MM.1S (cell line): ENCODE measurements around the gene KIAA0825.
A peak's percentile ranks its signal among the peaks of the same experiment; 100 is the strongest.
"Not testable (repeated sequence)": the region's sequence is repeated elsewhere in the genome, so short reads cannot be mapped to it uniquely, and the experiment has no call there.

Source experiments
- DNase-seq: peaks from one replicate; pipeline ENCODE4 v3.0.0-alpha.2; 2015
- H2AFZ ChIP-seq: fragments of 300-600 bp; sonication (generic); 2 replicates; pipeline ENCODE4 v1.6.0; 2016; ENCODE audit warnings: antibody characterized with exemption, low read length
- H3F3A ChIP-seq: fragments of 300-600 bp; sonication (generic); 2 replicates; pipeline ENCODE4 v1.6.1; 2016; ENCODE audit warnings: mild to moderate bottlenecking, antibody characterized with exemption, low read length, moderate library complexity, mixed read lengths; ENCODE audit not compliant: insufficient read depth
- H3K27ac ChIP-seq: fragments of 300-600 bp; sonication (generic); 2 replicates; pipeline ENCODE4 v1.5.1; 2016; ENCODE audit warnings: mild to moderate bottlenecking, low read length
- H3K27me3 ChIP-seq: fragments of 300-600 bp; sonication (generic); replicated peaks from 2 replicates; pipeline ENCODE4 v1.6.0; 2016; ENCODE audit warnings: low read length; ENCODE audit not compliant: insufficient read depth
- H3K36me3 ChIP-seq: fragments of 300-600 bp; sonication (generic); replicated peaks from 2 replicates; pipeline ENCODE4 v1.6.1; 2016; ENCODE audit warnings: mild to moderate bottlenecking, low read length, mixed read lengths; ENCODE audit not compliant: insufficient read depth
- H3K4me1 ChIP-seq: fragments of 300-600 bp; sonication (generic); 2 replicates; pipeline ENCODE4 v1.6.1; 2016; ENCODE audit warnings: low read length, mixed read lengths
- H3K4me2 ChIP-seq: fragments of 300-600 bp; sonication (generic); 2 replicates; pipeline ENCODE4 v1.6.0; 2016; ENCODE audit warnings: low read depth, low read length
- H3K4me3 ChIP-seq: fragments of 300-600 bp; sonication (generic); 2 replicates; pipeline ENCODE4 v1.5.1; 2016; ENCODE audit warnings: low read length, mixed read lengths
- H3K79me2 ChIP-seq: fragments of 300-600 bp; sonication (generic); 2 replicates; pipeline ENCODE4 v1.6.1; 2016; ENCODE audit warnings: mixed run types, low read length, mixed read lengths
- H3K9ac ChIP-seq: fragments of 300-600 bp; sonication (generic); 2 replicates; pipeline ENCODE4 v1.6.1; 2016; ENCODE audit warnings: low read length, mixed read lengths
- H3K9me2 ChIP-seq: fragments of 300-600 bp; sonication (generic); replicated peaks from 2 replicates; pipeline ENCODE4 v1.6.1; 2016; ENCODE audit warnings: mild to moderate bottlenecking, low read length, mixed read lengths; ENCODE audit not compliant: insufficient read depth
- H3K9me3 ChIP-seq: fragments of 300-600 bp; sonication (generic); replicated peaks from 2 replicates; pipeline ENCODE4 v1.6.1; 2016; ENCODE audit warnings: mild to moderate bottlenecking, low read length, mixed read lengths; ENCODE audit not compliant: insufficient read depth
- H4K20me1 ChIP-seq: fragments of 300-600 bp; sonication (generic); 2 replicates; pipeline ENCODE4 v1.6.1; 2016; ENCODE audit warnings: mild to moderate bottlenecking, low read length, moderate library complexity, mixed read lengths; ENCODE audit not compliant: insufficient read depth
- CTCF ChIP-seq: fragments of 300-600 bp; sonication (generic); IDR thresholded peaks from 2 replicates; pipeline ENCODE4 v1.5.1; 2016; ENCODE audit warnings: antibody characterized with exemption, low read length, mixed read lengths
- EZH2 ChIP-seq: fragments of 300-600 bp; sonication (generic); optimal IDR thresholded peaks from 2 replicates; pipeline ENCODE3; 2017; ENCODE audit warnings: low read depth, mild to moderate bottlenecking, antibody characterized with exemption, low read length, mixed read lengths
- EZH2phosphoT487 ChIP-seq: fragments of 300-600 bp; sonication (generic); IDR thresholded peaks from 2 replicates; pipeline ENCODE4 v1.6.1; 2018; ENCODE audit warnings: antibody characterized with exemption, low read length

Gene KIAA0825

GRCh38 chr5:94125107-94125506 is 493.3 kb downstream of the KIAA0825 start:
- no peak overlapping the region for H3K4me3 ChIP-seq
- no peaks in the 10 kb centered on the region for H3K79me2 ChIP-seq

GRCh38 chr5:94116317-94116716 is 502.1 kb downstream of the KIAA0825 start:
- H3K36me3 ChIP-seq, H3K9ac ChIP-seq, H3K4me3 ChIP-seq, DNase-seq, H2AFZ ChIP-seq, H3K9me3 ChIP-seq, H3K79me2 ChIP-seq, H3K4me2 ChIP-seq, H4K20me1 ChIP-seq, H3K27me3 ChIP-seq, H3F3A ChIP-seq, H3K4me1 ChIP-seq, H3K27ac ChIP-seq, H3K9me2 ChIP-seq: not testable (repeated sequence)

More at GRCh38 chr5:94125107-94125506, 493.3 kb downstream of the KIAA0825 start:
- Histone ChIP-seq H3K27ac (no peak overlapping the region), H2AFZ (no peak overlapping the region), H3K9ac (no peak overlapping the region), H3K27me3 (no peaks in the 10 kb centered on the region), H3F3A (no peaks in the 10 kb centered on the region), H3K9me2 (no peaks in the 10 kb centered on the region), H3K4me1 (no peaks in the 10 kb centered on the region), H3K4me2 (no peak overlapping the region), H3K9me3 (no peaks in the 10 kb centered on the region), H4K20me1 (no peaks in the 10 kb centered on the region), H3K36me3 (no peaks in the 10 kb centered on the region)
- no peak for DNase-seq
- TF ChIP-seq EZH2phosphoT487 (no peak), EZH2 (no peak), CTCF (no peak)

GRCh38 chr5:94113087-94113486 is 505.3 kb downstream of the KIAA0825 start:
- Histone ChIP-seq H3K9me2 (no peaks in the 10 kb centered on the region), H3K9ac (no peak overlapping the region), H3K79me2 (peaks cover 19% of the 10 kb centered on the region), H3K9me3 (no peaks in the 10 kb centered on the region), H2AFZ (no peak overlapping the region), H3K36me3 (no peaks in the 10 kb centered on the region), H4K20me1 (no peaks in the 10 kb centered on the region), H3K4me2 (no peak overlapping the region), H3K27ac (no peak overlapping the region), H3K4me1 (peaks cover 7% of the 10 kb centered on the region; the same call in 1 of the 2 replicates), H3F3A (no peaks in the 10 kb centered on the region), H3K4me3 (no peak overlapping the region), H3K27me3 (no peaks in the 10 kb centered on the region)
- no peak for TF ChIP-seq EZH2phosphoT487
- TF ChIP-seq CTCF, result no peak
- no peak for TF ChIP-seq EZH2
- DNase-seq, result no peak

GRCh38 chr5:94111209-94112004 is 507.0 kb downstream of the KIAA0825 start:
- no peaks in the 10 kb centered on the region for H3K9me3 ChIP-seq
- DNase-seq, result peak; percentile 92
- peak overlapping the region; percentile 97 for H3K4me3 ChIP-seq
- H3K9ac ChIP-seq, result peak overlapping the region; percentile 74
- H4K20me1 ChIP-seq, result no peaks in the 10 kb centered on the region
- H3K4me2 ChIP-seq, result peak overlapping the region; percentile 67
- H3K27me3 ChIP-seq, result no peaks in the 10 kb centered on the region
- H3K79me2 ChIP-seq, result peaks cover 30% of the 10 kb centered on the region
- no peaks in the 10 kb centered on the region for H3F3A ChIP-seq
- peak overlapping the region; percentile 38; the same call in 1 of the 2 replicates for H3K27ac ChIP-seq
- peak overlapping the region; percentile 99 for H2AFZ ChIP-seq
- no peaks in the 10 kb centered on the region for H3K9me2 ChIP-seq
- H3K4me1 ChIP-seq, result peaks cover 7% of the 10 kb centered on the region; the same call in 1 of the 2 replicates
- no peaks in the 10 kb centered on the region for H3K36me3 ChIP-seq
- no peak for TF ChIP-seq EZH2
- TF ChIP-seq EZH2phosphoT487, result no peak
- TF ChIP-seq CTCF, result no peak
